B cell (primary cell): ENCODE data around the gene ARNT2.

Experiments
- CTCF ChIP-seq: fragments of 200-600 bp; IDR thresholded peaks from one replicate; pipeline ENCODE4 v1.8.0; 2022; ENCODE audit warnings: antibody characterized with exemption, mild to moderate bottlenecking
- EZH2 ChIP-seq: IDR thresholded peaks from 2 replicates; pipeline ENCODE4 v1.6.1; 2012; ENCODE audit warnings: borderline replicate concordance, low read depth, mild to moderate bottlenecking, moderate library complexity, low read length; ENCODE audit not compliant: insufficient read depth, poor library complexity, severe bottlenecking

DNA sequence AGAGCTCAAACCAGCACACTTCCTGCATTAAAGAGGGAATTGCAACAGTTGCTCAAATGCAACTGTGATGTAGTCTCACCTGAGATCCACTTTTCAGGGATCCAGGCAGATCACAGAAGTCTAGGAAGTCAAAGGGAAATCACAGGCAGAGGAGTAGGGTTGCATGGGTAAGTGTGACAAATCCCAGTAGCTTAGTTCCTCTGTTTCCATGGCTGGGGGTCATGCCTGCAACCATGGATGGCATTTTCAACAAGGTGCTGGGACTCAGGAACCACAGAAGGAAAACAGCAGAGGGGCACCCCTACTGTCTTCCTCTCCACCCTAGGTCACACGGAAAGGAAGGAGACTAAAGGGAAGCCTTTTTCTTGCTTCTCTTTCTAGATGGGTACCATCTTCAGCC, 36.5 kb upstream of the ARNT2 start:
- TF ChIP-seq CTCF: no peak
- TF ChIP-seq EZH2: no peak
